ENCODE data around the gene TNNC1. TPM values are rescaled to one million over a fixed set of nuclear protein-coding genes. Genes with fewer than 3 reads are reported as not detected.
A peak's percentile ranks its signal among the peaks of the same experiment; 100 is the strongest.

The TNNC1 gene
- total and polyA plus RNA-seq, 2 of the 13 experiments (the other 11 are each of a cell fraction or from before 2014, with no cell fraction given), result 11.8 to 36.4 TPM

- no peak overlapping the region for H3K27ac ChIP-seq (ENCODE audit: extremely low read length, insufficient read depth, low read length)
- H3K36me3 ChIP-seq (replicated peaks in 1 of 2; ENCODE audit: control insufficient read depth in 1 of 2, insufficient read depth in 2 of 2, low read length in 2 of 2), result no peaks in the 10 kb centered on the region
- CTCF ChIA-PET (ENCODE audit: low intra/inter-chr PET ratio, low total read pairs), result interaction anchor here (1.1 kb wide), 1 partner anchor 24 kb away, joined by 3 read pairs; no protein-coding TSS in a partner anchor
- WGBS (ENCODE audit: low lambda C conversion rate), result 81% methylated on average over 4 of the region's 6 CpGs
- peak overlapping the region in 1 of 3 experiments; percentile 92; a peak in 1 of 6 replicates for H3K4me3 ChIP-seq (replicated peaks in 1 of 3; ENCODE audit: insufficient read depth in 1 of 3, low read depth in 2 of 3, low read length in 3 of 3)
- intact Hi-C loops (cut with micrococcal nuclease; ENCODE audit: unreplicated experiment), result no loop called here
- H3K4me1 ChIP-seq (ENCODE audit: insufficient read depth, low read length), result peaks cover 92% of the 10 kb centered on the region
- POLR2A ChIA-PET, result interaction anchor here (1.5 kb wide), 1 partner anchor 84 kb away, joined by 4 read pairs; the partner anchor contains the start of gene UQCC5
- FAIRE-seq (no peak), ATAC-seq (no peak), DNase-seq (ENCODE audit: low spot score) (no peak)
- no TSS peak for BruUV-seq (replicated peaks)
- H2AFZ ChIP-seq (ENCODE audit: low read length), result no peak overlapping the region
- TF ChIP-seq TOE1 (CRISPR knock-in tag; IDR thresholded peaks at IDR 0.05) (no peak), SP1 (IDR thresholded peaks at IDR 0.05) (no peak), SP1 (CRISPR knock-in tag; IDR thresholded peaks at IDR 0.05) (0 out of 2 replicates have a peak, but pooled peaks have one; percentile 9), ZBTB42 (CRISPR knock-in tag; IDR thresholded peaks at IDR 0.05) (no peak), TEAD2 (CRISPR knock-in tag; IDR thresholded peaks at IDR 0.05) (no peak), KDM5B (CRISPR knock-in tag; IDR thresholded peaks at IDR 0.05; ENCODE audit: borderline replicate concordance) (peak; percentile 36; the same call in 1 of the 2 replicates), ZBTB7A (CRISPR knock-in tag; IDR thresholded peaks at IDR 0.05) (0 out of 2 replicates have a peak, but pooled peaks have one; percentile 13)
- peaks cover 15% of the 10 kb centered on the region for H3K79me2 ChIP-seq (ENCODE audit: insufficient read depth, low read length)
- H3K4me2 ChIP-seq (ENCODE audit: low read depth, low read length), result peak overlapping the region; percentile 93
- H4K20me1 ChIP-seq (ENCODE audit: insufficient read depth, low read length), result no peaks in the 10 kb centered on the region
- H3K9me3 ChIP-seq (ENCODE audit: low read length), result no peaks in the 10 kb centered on the region
- in situ Hi-C loops (cut with HindIII; ENCODE audit: extremely low pct_ligation_motif_present, low pct_unique_long_range_greater_than_20kb), result loop anchor here (10.0 kb wide), 1 partner anchor 233 kb away; the partner anchor contains the start of genes GNL3 and PBRM1
- H3K9ac ChIP-seq (ENCODE audit: insufficient read depth, low read depth, low read length), result 0 out of 2 replicates have a peak overlapping the region, but pooled peaks have one; percentile 43
- no peaks in the 10 kb centered on the region; a peak in 1 of 5 replicates for H3K27me3 ChIP-seq (ENCODE audit: control insufficient read depth in 1 of 2, insufficient read depth in 2 of 2, low read length in 2 of 2)
Measured at GRCh38 chr3:52452126-52452525, 1.7 kb downstream of the TNNC1 start.

Measured in HepG2 (cell line).